ENCODE results near the gene ZSCAN2. TPM values are rescaled to one million over a fixed set of nuclear protein-coding genes. Genes with fewer than 3 reads are reported as not detected.

The ZSCAN2 gene
- total and polyA plus RNA-seq, 2 of the 4 experiments (the other 2 are of a cell fraction), result 10.4 to 18.3 TPM

DNA sequence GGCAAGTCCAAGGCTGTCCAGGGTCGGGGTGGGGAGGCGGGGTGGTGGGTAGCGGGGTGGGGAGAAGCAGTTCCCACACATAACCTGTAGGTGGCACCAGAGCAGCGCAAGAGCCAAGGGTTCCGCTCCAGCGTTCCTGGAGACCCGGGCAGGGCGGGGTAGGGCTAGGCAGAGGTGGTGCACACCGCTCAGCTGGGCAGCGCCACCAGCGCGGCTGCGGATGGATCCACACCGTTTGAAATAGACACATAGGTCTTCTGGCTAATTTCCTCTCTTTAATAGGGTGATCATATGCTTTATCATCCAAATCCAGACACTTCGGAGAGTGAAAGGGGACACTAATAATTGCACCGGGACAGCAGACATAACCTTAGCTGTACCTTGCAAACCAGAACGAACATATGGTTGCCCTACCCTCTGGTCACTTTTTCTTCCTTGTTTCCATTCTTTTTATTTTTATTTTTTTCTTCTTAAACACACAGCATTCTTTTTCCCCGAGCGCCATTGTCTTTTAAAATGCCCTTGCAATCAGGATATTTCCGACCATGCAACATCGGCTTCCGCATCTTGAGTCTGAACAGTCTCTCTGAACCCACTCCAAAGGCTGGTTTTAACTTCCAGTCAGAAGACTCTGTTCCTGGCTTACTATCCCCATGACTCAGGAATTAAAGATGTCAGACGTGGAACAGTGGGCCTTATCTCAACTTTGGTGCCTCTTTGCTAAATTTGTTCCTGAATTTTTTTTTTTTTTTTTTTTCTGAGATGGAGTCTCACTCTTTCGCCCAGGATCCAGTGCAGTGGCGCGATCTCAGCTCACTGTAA lies 12.5 kb upstream of the ZSCAN2 start:
- Histone ChIP-seq H2BK120ac (ENCODE audit: low read depth, low read length) (peak overlapping the region; percentile 74; the same call in 1 of the 2 replicates), H2BK5ac (ENCODE audit: low read depth, low read length, poor library complexity, severe bottlenecking) (no peak overlapping the region)
- TF ChIP-seq MAZ (IDR thresholded peaks at IDR 0.05; ENCODE audit: borderline replicate concordance, low read depth, low read length), result peak; percentile 56; the same call in 1 of the 2 replicates
- TF ChIP-seq POLR2A (IDR thresholded peaks at IDR 0.05; ENCODE audit: low read depth, low read length), result no peak
- no peak for TF ChIP-seq MAFK (IDR thresholded peaks at IDR 0.05; ENCODE audit: low read depth, low read length)
- TF ChIP-seq MXI1 (IDR thresholded peaks at IDR 0.05; ENCODE audit: borderline replicate concordance, low read depth, low read length), result no peak
- no peak for TF ChIP-seq RFX5 (IDR thresholded peaks at IDR 0.05; ENCODE audit: low read depth, low read length)
- TF ChIP-seq RCOR1 (IDR thresholded peaks at IDR 0.05; ENCODE audit: insufficient replicate concordance, low read length), result no peak
- no peak for TF ChIP-seq ELK1 (IDR thresholded peaks at IDR 0.05; ENCODE audit: borderline replicate concordance, low read depth, low read length)
- TF ChIP-seq NFE2L2 (IDR thresholded peaks at IDR 0.05; ENCODE audit: low read depth, low read length), result no peak
- TF ChIP-seq, protein P1, sequence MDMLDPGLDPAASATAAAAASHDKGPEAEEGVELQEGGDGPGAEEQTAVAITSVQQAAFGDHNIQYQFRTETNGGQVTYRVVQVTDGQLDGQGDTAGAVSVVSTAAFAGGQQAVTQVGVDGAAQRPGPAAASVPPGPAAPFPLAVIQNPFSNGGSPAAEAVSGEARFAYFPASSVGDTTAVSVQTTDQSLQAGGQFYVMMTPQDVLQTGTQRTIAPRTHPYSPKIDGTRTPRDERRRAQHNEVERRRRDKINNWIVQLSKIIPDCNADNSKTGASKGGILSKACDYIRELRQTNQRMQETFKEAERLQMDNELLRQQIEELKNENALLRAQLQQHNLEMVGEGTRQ (IDR thresholded peaks at IDR 0.05; ENCODE audit: low read depth, low read length), result no peak
- no peak for TF ChIP-seq CEBPB (IDR thresholded peaks at IDR 0.05; ENCODE audit: low read depth, low read length)
- no peak for TF ChIP-seq FOS (IDR thresholded peaks at IDR 0.05; ENCODE audit: low read depth, low read length)
- peak; percentile 84 for TF ChIP-seq RAD21 (IDR thresholded peaks at IDR 0.05; ENCODE audit: low read length)
- TF ChIP-seq CTCF (conservative IDR thresholded peaks at IDR 0.05; ENCODE audit: low read depth, low read length), result peak; percentile 68

More for the DNA sequence above, 12.5 kb upstream of the ZSCAN2 start:
- H3K27me3 ChIP-seq (ENCODE audit: control insufficient read depth, insufficient read depth, low read length), result peaks cover 4% of the 10 kb centered on the region
- H3K27ac ChIP-seq (ENCODE audit: insufficient read depth, low read length), result no peak overlapping the region
- peak overlapping the region; percentile 93 for H2AFZ ChIP-seq (replicated peaks; ENCODE audit: low read length, poor library complexity)
- DNase-seq (peak; percentile 64), ATAC-seq (ENCODE audit: low read depth) (peak; percentile 100)
- H2AK5ac ChIP-seq (ENCODE audit: low read depth, low read length), result no peak overlapping the region
- H3K56ac ChIP-seq (ENCODE audit: extremely low read depth, insufficient read depth, low read length), result no peak overlapping the region
- H3K4me1 ChIP-seq (ENCODE audit: control insufficient read depth, insufficient read depth, low read length), result no peaks in the 10 kb centered on the region
- peak overlapping the region in 1 of 2 experiments; percentile 83; a peak in 2 of 4 replicates for H4K8ac ChIP-seq (ENCODE audit: low read depth in 2 of 2, low read length in 2 of 2)
- peak overlapping the region; percentile 36; the same call in 1 of the 2 replicates for H3K4me3 ChIP-seq (ENCODE audit: insufficient read depth, low read depth, low read length)
- H3K9me1 ChIP-seq (ENCODE audit: insufficient read depth, low read length), result no peaks in the 10 kb centered on the region
- H3K9ac ChIP-seq (ENCODE audit: low read depth, low read length), result peak overlapping the region; percentile 35; the same call in 1 of the 2 replicates
- H3K79me1 ChIP-seq (ENCODE audit: low read depth in 1 of 2, low read length in 2 of 2), result no peaks in the 10 kb centered on the region
- CTCF ChIA-PET, result interaction anchor here (0.5 to 1.6 kb wide), 10 partner anchors 9 to 579 kb away, joined by 3 to 9 read pairs (median 3); partner anchors contain the start of gene ZSCAN2
- H4K91ac ChIP-seq (ENCODE audit: insufficient read depth, low read depth, low read length), result no peak overlapping the region
- H2BK20ac ChIP-seq (ENCODE audit: low read depth, low read length), result no peak overlapping the region
- 0 out of 2 replicates have a peak overlapping the region, but pooled peaks have one; percentile 55 for H4K5ac ChIP-seq (ENCODE audit: low read depth, low read length)
- intact Hi-C loops (cut with micrococcal nuclease), result loop anchor here (1.0 to 10.0 kb wide), 6 partner anchors 47 to 697 kb away; partner anchors contain the start of gene NMB
- H3K23ac ChIP-seq (ENCODE audit: low read depth, low read length), result no peak overlapping the region; the same call in 1 of the 2 replicates
- dilution Hi-C loops (cut with HindIII; ENCODE audit: low sequenced_read_pairs, unreplicated experiment), result no loop called here
- BruUV-seq (replicated peaks), result no TSS peak
- peak overlapping the region; percentile 70 for H3K14ac ChIP-seq (replicated peaks; ENCODE audit: low read depth, low read length)
- H3K4ac ChIP-seq (ENCODE audit: low read depth, low read length), result peak overlapping the region; percentile 69; the same call in 1 of the 2 replicates
- H3K18ac ChIP-seq (ENCODE audit: low read depth, low read length), result peak overlapping the region; percentile 76; the same call in 1 of the 2 replicates
- POLR2A ChIA-PET (ENCODE audit: unreplicated experiment), result no interaction called here
- no peaks in the 10 kb centered on the region for H4K20me1 ChIP-seq (ENCODE audit: insufficient read depth, low read length)
- no peaks in the 10 kb centered on the region for H3K36me3 ChIP-seq (ENCODE audit: control insufficient read depth, insufficient read depth, low read length)
- H2AK9ac ChIP-seq (replicated peaks; ENCODE audit: low read depth, low read length, poor library complexity), result peak overlapping the region; percentile 52
- no peak overlapping the region for H2BK15ac ChIP-seq (ENCODE audit: low read depth, low read length)
- 66% methylated on average over 10 of the region's 26 CpGs; no CpG with 5 or more reads in 1 of the 2 experiments for WGBS, 2 experiments (ENCODE audit: extremely low coverage in 2 of 2, insufficient read length in 1 of 2)
- in situ Hi-C loops (cut with MboI; ENCODE audit: low sequenced_read_pairs), result loop anchor here (5.0 kb wide), 1 partner anchor 339 kb away; no protein-coding TSS in a partner anchor
- peak overlapping the region; percentile 91 for H3K4me2 ChIP-seq (ENCODE audit: low read depth, low read length)
- peaks cover 1% of the 10 kb centered on the region; the same call in 1 of the 2 replicates for H3K9me3 ChIP-seq (ENCODE audit: control insufficient read depth, insufficient read depth, low read length)

Measured in IMR-90 (cell line).